VCaP (cell line): ENCODE data around the gene VWA8.

ENCODE experiments used
- H3K27ac ChIP-seq: fragments of 450-650 bp; 2 replicates; pipeline ENCODE4 v1.5.1; 2017
- TF ChIP-seq, protein P1 (sequence below): fragments of 450-650 bp; conservative IDR thresholded peaks from 2 replicates; pipeline ENCODE4 v1.5.1; 2017; ENCODE audit warnings: mild to moderate bottlenecking, moderate library complexity

The VWA8 gene

GRCh38 chr13:41616151-41616550 lies 344.8 kb downstream of the VWA8 start:
- no peak overlapping the region for H3K27ac ChIP-seq
- TF ChIP-seq, protein P1, sequence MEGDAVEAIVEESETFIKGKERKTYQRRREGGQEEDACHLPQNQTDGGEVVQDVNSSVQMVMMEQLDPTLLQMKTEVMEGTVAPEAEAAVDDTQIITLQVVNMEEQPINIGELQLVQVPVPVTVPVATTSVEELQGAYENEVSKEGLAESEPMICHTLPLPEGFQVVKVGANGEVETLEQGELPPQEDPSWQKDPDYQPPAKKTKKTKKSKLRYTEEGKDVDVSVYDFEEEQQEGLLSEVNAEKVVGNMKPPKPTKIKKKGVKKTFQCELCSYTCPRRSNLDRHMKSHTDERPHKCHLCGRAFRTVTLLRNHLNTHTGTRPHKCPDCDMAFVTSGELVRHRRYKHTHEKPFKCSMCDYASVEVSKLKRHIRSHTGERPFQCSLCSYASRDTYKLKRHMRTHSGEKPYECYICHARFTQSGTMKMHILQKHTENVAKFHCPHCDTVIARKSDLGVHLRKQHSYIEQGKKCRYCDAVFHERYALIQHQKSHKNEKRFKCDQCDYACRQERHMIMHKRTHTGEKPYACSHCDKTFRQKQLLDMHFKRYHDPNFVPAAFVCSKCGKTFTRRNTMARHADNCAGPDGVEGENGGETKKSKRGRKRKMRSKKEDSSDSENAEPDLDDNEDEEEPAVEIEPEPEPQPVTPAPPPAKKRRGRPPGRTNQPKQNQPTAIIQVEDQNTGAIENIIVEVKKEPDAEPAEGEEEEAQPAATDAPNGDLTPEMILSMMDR, result no peak

DNA sequence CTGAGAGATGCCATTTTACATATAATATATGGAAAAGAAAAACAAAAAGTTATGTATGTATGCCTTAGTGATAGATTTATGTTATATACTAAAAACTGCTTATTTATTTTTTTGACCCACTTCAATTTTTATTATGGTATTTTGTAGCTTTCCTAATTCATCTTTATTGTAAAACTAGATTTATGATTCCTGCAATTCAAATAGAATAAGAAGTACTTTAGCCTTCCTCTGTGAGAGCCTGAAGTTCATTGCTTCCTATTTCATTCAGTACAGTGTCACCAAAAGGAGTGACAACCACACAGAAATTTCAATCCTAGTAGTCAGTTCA lies 345.4 kb downstream of the VWA8 start:
- TF ChIP-seq, protein P1, result no peak
- H3K27ac ChIP-seq, result no peak overlapping the region

DNA sequence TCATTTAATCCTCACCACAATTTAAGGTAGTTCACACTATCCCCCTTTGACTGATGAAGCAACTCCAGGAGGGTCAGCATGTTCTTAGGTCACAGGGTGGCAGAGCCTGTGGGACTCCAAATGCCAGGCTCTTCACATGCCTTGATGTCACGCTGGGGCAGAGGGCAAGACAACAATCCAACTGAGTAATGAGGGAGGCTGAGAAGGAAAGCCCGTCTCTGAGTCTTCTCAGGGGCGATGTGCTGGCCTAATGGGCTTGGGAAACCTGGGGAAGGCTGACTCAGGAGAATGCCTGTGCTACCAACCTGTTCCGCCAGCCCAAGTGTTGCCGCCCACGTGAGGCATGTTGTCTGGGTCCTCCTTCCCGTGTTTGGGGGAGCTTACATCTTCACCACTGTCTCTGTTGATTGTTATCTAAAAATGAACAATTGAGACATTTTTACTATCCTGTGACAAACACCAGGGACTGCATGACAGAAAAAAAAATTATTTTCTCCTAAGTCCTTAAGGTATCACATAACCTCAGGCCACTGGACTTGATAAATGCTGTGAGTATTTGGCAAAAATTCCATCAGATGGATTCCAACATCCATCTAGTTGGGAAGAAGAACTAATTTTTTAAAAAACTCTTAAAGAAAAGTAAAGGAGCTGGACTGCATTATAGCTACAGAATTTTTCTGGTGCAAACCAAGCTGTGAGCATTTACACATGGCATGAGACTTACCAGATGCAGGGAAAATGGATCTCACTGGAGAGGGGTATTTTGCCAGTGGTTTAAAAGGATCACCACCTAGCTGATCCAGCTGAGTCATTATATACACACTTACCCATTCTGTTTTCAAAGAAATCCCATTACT lies 346.0 kb downstream of the VWA8 start:
- TF ChIP-seq, protein P1, result no peak
- no peak overlapping the region for H3K27ac ChIP-seq

- no peak overlapping the region for H3K27ac ChIP-seq
- TF ChIP-seq, protein P1, result no peak
Measured at GRCh38 chr13:41613984-41614661, 346.8 kb downstream of the VWA8 start.

DNA sequence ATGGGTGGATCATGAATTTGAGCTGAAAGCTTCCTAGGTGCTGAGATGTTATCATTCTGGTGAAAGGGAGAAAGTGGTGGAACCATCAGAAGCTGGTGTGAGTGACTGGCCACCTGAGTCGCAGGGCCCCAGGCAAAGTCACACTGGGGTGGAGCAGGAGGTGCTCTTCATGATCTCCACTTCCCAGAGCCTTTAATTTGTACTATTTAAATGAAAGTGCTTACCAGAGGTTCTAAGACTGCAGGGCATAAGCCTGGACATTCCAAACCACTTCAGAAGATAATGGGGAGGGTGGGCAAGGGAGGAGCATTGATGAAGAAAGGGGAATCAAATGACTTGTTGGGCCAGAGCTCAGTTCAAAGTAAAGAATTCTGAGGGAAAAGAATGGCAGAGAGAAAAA lies 347.4 kb downstream of the VWA8 start:
- TF ChIP-seq, protein P1, result no peak
- no peak overlapping the region for H3K27ac ChIP-seq

GRCh38 chr13:41611385-41611784 lies 349.5 kb downstream of the VWA8 start:
- no peak overlapping the region for H3K27ac ChIP-seq
- TF ChIP-seq, protein P1, result no peak

DNA sequence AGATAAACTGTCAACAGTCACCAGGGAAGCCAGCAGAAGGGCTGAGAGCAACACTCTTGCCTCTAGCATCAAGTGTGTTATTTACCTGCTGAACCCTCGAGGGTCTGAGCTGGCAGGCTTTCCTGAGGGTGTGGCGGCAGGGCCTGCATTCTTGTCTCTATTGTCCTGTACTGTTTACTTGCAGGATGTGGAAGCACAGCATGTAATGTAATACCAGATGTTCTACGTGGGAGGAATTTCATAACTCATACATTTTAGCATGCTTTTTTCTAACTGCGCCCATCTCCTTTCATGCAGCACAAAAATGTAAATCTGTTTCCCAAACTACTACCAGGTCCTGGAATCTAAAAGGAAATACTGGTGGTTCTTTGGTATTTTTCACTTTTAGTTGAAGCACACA lies 350.5 kb downstream of the VWA8 start:
- no peak overlapping the region for H3K27ac ChIP-seq

More for the DNA sequence above, 350.5 kb downstream of the VWA8 start:
- TF ChIP-seq, protein P1, result no peak
